OCI-LY3 (cell line): ENCODE measurements around the gene RUNX3.

Source experiments
- H2AFZ ChIP-seq: fragments of 200-600, 300-600 bp; shearing (Covaris generic); 2 replicates; pipeline ENCODE4 v1.6.0; 2014; ENCODE audit warnings: antibody characterized with exemption, low read depth, low read length
- H3K27ac ChIP-seq: fragments of 200-600, 300-600 bp; sonication (generic); 2 replicates; pipeline ENCODE4 v1.5.1; 2014; ENCODE audit warnings: mild to moderate bottlenecking, low read length, moderate library complexity, mixed read lengths
- H3K27me3 ChIP-seq: fragments of 200-600, 300-600 bp; sonication (generic); 2 replicates; pipeline ENCODE4 v1.6.1; 2014; ENCODE audit warnings: low read depth, low read length, mixed read lengths
- H3K36me3 ChIP-seq: fragments of 200-600, 300-600 bp; sonication (generic); replicated peaks from 2 replicates; pipeline ENCODE3; 2014; ENCODE audit warnings: low read depth, low read length, mixed read lengths
- H3K4me1 ChIP-seq: fragments of 300-600, 200-600 bp; sonication (generic); 2 replicates; pipeline ENCODE4 v1.6.1; 2014; ENCODE audit warnings: low read length, mixed read lengths
- H3K4me2 ChIP-seq: fragments of 200-600, 300-600 bp; sonication (generic); 2 replicates; pipeline ENCODE4 v1.6.1; 2014; ENCODE audit warnings: low read length, mixed read lengths
- H3K4me3 ChIP-seq: fragments of 300-600, 200-600 bp; sonication (generic); 2 replicates; pipeline ENCODE4 v1.5.1; 2014; ENCODE audit warnings: antibody characterized with exemption, mild to moderate bottlenecking, low read length, moderate library complexity
- H3K79me2 ChIP-seq: fragments of 300-600, 200-600 bp; shearing (Covaris generic); 2 replicates; pipeline ENCODE4 v1.6.1; 2014; ENCODE audit warnings: mild to moderate bottlenecking, low read length, mixed read lengths
- H3K9ac ChIP-seq: fragments of 300-600, 200-600 bp; shearing (Covaris generic); 2 replicates; pipeline ENCODE4 v1.6.0; 2014; ENCODE audit warnings: mild to moderate bottlenecking, low read length, moderate library complexity
- H3K9me3 ChIP-seq: fragments of 200-600, 300-600 bp; shearing (Covaris generic); 2 replicates; pipeline ENCODE4 v1.6.1; 2014; ENCODE audit warnings: low read length, mixed read lengths; ENCODE audit not compliant: insufficient read depth
- H4K20me1 ChIP-seq: fragments of 200-600, 300-600 bp; sonication (generic); 2 replicates; pipeline ENCODE4 v1.6.1; 2016; ENCODE audit warnings: low read length, mixed read lengths; ENCODE audit not compliant: insufficient read depth
- EZH2phosphoT487 ChIP-seq: fragments of 200-600 bp; shearing (Covaris generic); IDR thresholded peaks from 2 replicates; pipeline ENCODE4 v1.6.1; 2018; ENCODE audit warnings: antibody characterized with exemption, mixed run types, low read depth
- TF ChIP-seq, protein P1 (sequence below): fragments of 200-600, 300-600 bp; sonication (generic); IDR thresholded peaks from 2 replicates; pipeline ENCODE4 v1.5.1; 2014; ENCODE audit warnings: antibody characterized with exemption, low read length, low read depth

The RUNX3 gene

DNA sequence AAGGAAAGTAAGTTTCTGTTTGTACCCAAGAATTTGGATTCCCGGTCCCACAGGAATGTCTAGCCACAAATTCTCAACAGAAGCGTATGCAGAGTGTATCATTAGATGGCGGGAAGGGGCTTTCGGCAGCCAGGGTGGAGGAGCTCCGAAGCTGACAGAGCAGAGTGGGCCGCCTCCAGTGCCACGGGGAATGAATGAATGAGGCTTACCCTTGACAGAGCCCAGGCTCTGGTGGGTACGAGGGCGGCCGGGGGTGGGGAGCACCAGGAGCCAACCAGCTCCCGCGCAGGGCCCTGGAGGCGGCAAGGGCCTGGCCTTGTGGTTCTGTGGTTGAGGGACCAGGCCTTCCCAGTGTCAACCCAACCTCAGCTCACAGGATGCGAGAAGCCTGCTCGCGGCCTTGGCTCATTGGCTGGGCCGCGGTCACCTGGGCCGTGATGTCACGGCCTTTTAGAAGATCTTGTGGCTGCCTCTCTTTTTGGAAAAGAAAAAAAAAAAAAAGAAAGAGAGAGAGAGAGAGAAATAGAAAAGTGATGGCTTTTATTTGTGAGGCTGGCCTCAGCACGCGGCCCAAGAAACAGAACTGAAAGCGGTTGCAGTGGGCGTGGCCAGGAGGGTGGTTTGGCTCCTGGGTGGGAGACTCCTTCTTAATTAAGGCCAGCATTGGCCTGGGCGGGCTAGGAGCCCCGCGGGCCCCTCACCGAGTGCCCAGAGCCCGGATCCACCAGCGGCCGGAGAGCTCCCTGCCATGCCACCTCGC is 34.9 kb upstream of the RUNX3 start:
- H3K4me1 ChIP-seq: peaks cover 50% of the 10 kb centered on the region
- no peaks in the 10 kb centered on the region for H4K20me1 ChIP-seq
- H3K79me2 ChIP-seq: no peaks in the 10 kb centered on the region
- peak overlapping the region; percentile 7; the same call in 1 of the 2 replicates for H3K4me3 ChIP-seq
- TF ChIP-seq EZH2phosphoT487: no peak
- TF ChIP-seq, protein P1, sequence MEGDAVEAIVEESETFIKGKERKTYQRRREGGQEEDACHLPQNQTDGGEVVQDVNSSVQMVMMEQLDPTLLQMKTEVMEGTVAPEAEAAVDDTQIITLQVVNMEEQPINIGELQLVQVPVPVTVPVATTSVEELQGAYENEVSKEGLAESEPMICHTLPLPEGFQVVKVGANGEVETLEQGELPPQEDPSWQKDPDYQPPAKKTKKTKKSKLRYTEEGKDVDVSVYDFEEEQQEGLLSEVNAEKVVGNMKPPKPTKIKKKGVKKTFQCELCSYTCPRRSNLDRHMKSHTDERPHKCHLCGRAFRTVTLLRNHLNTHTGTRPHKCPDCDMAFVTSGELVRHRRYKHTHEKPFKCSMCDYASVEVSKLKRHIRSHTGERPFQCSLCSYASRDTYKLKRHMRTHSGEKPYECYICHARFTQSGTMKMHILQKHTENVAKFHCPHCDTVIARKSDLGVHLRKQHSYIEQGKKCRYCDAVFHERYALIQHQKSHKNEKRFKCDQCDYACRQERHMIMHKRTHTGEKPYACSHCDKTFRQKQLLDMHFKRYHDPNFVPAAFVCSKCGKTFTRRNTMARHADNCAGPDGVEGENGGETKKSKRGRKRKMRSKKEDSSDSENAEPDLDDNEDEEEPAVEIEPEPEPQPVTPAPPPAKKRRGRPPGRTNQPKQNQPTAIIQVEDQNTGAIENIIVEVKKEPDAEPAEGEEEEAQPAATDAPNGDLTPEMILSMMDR: no peak
- H3K4me2 ChIP-seq: peak overlapping the region; percentile 45
- H2AFZ ChIP-seq: 0 out of 2 replicates have a peak overlapping the region, but pooled peaks have one; percentile 27
- peak overlapping the region; percentile 55 for H3K27ac ChIP-seq
- peak overlapping the region; percentile 6; the same call in 1 of the 2 replicates for H3K9ac ChIP-seq
- no peaks in the 10 kb centered on the region for H3K36me3 ChIP-seq
- no peaks in the 10 kb centered on the region for H3K9me3 ChIP-seq
- no peaks in the 10 kb centered on the region for H3K27me3 ChIP-seq

DNA sequence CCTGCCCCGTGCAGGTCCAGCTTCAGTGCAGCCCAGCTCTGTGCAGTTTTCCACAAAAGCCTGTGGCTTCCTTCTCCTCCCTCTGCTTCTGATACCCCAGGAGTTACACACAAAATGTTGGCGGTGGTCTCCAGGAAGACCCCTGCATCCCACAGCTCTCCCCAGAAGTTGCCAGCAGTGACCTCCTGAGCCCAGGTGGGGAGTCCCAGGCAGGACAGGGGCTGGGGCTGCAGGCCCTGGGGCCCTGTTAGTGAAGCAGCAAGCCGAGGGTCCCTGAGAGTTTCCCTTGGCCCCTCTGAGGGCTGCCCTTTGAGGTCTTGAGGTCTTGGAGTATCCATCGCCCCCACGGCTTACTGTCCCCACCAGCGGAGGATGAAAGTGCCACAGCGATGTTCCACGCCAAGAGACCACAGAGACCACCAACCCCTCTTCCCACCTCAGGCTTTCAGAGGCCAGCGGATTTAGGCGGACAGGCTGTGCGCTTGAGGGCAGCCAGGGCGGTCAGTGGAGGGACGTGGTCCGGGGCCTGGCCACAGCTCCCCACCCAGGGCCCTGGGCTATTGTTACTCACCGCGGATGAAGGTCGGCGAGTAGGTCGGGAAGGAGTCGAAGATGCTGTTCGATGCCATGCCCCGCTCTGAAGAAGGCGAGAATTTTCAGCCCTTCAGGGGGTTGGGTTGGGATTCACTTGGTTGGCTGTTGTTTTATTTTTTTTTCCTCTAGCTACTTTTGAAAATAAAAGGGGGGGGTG is 34.0 kb upstream of the RUNX3 start:
- Histone ChIP-seq H2AFZ (no peak overlapping the region), H3K4me1 (peaks cover 42% of the 10 kb centered on the region), H3K79me2 (no peaks in the 10 kb centered on the region), H3K4me2 (peak overlapping the region; percentile 45; the same call in 1 of the 2 replicates), H3K27me3 (no peaks in the 10 kb centered on the region), H3K27ac (no peak overlapping the region), H3K9me3 (no peaks in the 10 kb centered on the region), H4K20me1 (no peaks in the 10 kb centered on the region), H3K4me3 (no peak overlapping the region), H3K9ac (no peak overlapping the region), H3K36me3 (no peaks in the 10 kb centered on the region)
- no peak for TF ChIP-seq EZH2phosphoT487
- TF ChIP-seq, protein P1: no peak

DNA sequence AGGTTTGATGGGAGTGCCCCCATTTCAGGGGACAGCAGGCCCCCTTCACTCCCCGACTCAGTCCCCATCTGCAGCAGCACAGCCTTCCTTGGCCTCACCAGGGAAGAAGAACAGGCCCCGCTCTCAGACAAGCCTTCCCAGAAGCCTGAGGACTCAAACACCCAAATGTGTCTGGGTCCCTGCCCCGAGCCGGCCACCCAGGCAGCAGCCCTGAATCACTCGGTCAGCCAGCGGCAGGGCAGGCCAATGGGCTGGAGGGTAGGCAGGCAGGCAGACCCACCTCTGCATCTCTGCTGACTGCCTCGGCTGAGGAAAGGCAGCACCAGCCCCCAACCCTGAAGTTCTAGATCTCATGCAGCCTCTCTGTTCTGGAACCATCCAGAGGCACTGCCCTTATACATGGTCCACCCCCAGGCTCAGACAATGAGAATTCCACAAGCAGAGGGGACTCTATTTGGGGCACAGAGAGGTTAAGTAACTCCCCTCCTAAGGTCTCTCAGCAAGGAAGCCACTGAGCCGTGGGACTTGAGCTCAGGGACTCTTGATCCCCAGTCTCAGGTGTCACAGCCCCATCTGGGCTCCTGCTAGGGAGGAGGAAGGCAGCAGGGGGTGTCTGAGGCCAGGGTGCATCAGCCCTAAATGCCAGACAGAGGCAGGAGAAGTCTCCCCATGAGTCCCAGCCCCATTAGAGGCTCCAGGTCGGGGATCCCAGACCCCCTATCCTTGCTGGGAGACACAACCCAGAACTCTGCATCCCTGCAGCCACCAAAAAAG is 33.2 kb upstream of the RUNX3 start:
- TF ChIP-seq EZH2phosphoT487: no peak
- TF ChIP-seq, protein P1: peak; percentile 15; the same call in 1 of the 2 replicates

More for the DNA sequence above, 33.2 kb upstream of the RUNX3 start:
- Histone ChIP-seq H3K27me3 (no peaks in the 10 kb centered on the region), H3K4me2 (peak overlapping the region; percentile 14; the same call in 1 of the 2 replicates), H3K27ac (no peak overlapping the region), H2AFZ (no peak overlapping the region), H3K36me3 (no peaks in the 10 kb centered on the region), H3K4me3 (no peak overlapping the region), H3K9me3 (no peaks in the 10 kb centered on the region), H3K79me2 (no peaks in the 10 kb centered on the region), H3K4me1 (peaks cover 44% of the 10 kb centered on the region), H3K9ac (no peak overlapping the region), H4K20me1 (no peaks in the 10 kb centered on the region)
